Measurements from ENCODE around the gene DACT2. TPM values are rescaled to one million over a fixed set of nuclear protein-coding genes. Genes with fewer than 3 reads are reported as not detected.

The DACT2 gene
- total RNA-seq, 1 donor from 2014 or later = 2.5 TPM

DNA sequence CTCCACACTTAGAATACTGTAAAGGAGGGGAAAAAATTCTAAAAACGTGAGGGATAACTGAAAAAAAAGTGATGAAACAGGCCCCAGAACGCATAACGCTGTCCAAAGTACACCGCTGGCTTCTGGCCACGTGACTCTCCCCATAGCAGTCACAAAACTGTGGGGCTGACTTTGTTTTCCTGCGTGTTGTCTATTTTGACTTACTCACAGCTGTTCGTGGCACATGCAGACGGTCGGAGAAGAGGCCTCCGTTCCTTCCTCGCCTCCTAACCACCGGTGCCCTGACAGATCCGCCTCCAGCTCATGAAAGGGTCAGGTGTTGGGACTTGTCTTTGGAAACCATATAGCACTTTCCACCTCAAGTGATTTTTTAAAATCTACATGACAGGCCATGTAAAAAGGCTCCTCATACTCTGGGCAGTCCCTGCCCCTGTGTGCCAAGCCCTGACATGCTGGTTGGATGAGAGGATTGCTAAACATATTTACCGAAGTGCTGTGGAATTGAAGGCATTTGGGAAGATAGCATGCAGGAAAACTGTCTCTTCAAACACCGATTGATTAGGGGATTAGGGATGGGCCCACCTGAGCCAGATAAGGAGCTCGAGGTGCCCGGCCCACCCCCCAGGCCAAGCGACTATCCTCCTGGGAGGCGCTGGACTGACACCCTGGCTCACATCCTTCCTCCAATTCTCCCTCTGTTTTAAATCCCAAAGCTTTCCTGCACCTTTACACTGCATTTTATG is 54.8 kb downstream of the DACT2 start:
- TF ChIP-seq, protein P1, sequence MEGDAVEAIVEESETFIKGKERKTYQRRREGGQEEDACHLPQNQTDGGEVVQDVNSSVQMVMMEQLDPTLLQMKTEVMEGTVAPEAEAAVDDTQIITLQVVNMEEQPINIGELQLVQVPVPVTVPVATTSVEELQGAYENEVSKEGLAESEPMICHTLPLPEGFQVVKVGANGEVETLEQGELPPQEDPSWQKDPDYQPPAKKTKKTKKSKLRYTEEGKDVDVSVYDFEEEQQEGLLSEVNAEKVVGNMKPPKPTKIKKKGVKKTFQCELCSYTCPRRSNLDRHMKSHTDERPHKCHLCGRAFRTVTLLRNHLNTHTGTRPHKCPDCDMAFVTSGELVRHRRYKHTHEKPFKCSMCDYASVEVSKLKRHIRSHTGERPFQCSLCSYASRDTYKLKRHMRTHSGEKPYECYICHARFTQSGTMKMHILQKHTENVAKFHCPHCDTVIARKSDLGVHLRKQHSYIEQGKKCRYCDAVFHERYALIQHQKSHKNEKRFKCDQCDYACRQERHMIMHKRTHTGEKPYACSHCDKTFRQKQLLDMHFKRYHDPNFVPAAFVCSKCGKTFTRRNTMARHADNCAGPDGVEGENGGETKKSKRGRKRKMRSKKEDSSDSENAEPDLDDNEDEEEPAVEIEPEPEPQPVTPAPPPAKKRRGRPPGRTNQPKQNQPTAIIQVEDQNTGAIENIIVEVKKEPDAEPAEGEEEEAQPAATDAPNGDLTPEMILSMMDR (IDR thresholded peaks at IDR 0.05) = no peak
- peaks cover 10% of the 10 kb centered on the region for H3K4me1 ChIP-seq
- H3K27me3 ChIP-seq = no peaks in the 10 kb centered on the region
- DNase-seq = peak; percentile 55
- H3K36me3 ChIP-seq = no peaks in the 10 kb centered on the region
- H3K27ac ChIP-seq = no peak overlapping the region
- no peak for ATAC-seq
- H3K4me3 ChIP-seq = no peak overlapping the region
- intact Hi-C loops (cut with DNase I) = no loop called here
- no peaks in the 10 kb centered on the region for H3K9me3 ChIP-seq

DNA sequence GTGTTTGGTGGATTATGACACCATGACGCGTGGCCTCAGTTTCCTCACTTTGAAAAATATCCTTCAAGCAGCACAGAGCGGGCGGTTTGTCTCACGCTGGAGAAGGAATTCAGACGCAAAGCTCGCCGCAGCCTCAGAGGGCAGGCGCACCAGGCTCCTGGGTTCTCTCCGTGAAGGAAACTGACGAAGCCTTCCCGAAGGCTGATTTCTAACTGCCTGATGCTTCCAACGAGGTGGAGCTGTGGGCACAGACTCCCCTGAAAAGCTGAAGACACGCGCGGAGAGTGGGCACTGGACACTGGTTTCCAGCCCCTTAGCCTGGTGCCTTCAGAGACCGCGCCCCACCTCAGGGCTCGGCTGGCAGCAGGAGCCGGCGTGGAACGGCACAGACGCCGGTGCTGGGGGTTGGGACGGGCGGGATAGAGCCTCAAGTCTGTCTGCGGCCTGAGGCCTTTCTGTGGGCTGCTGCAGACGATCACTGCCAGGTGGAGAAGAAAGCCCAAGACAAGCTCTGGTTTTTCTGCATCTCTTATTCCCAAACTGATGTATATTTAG is 56.1 kb downstream of the DACT2 start:
- H3K27ac ChIP-seq = no peak overlapping the region
- no peaks in the 10 kb centered on the region for H3K9me3 ChIP-seq
- TF ChIP-seq, protein P1 (IDR thresholded peaks at IDR 0.05) = no peak
- no peaks in the 10 kb centered on the region for H3K36me3 ChIP-seq
- no peaks in the 10 kb centered on the region for H3K27me3 ChIP-seq
- DNase-seq = no peak
- intact Hi-C loops (cut with DNase I) = no loop called here
- ATAC-seq = no peak
- H3K4me1 ChIP-seq = peaks cover 10% of the 10 kb centered on the region
- H3K4me3 ChIP-seq = no peak overlapping the region

DNA sequence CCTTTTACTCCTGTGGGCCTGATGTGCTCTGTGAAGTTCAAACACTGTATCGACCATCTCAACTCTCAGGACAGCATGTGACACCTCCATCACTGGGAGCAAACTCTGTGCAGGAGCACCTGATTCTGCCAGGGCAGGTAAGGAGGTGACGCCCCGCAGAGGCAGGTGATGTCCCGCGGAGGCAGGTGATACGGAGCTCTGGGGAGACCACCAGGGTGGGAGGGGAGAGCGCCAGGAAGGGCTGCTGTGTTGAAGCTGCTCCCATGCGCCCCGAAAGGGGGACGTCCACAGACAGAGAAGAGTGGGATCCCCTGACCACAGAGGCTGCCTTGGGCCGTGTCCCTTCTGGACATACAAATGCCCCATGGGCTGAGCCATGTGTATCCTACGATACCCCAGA is 58.3 kb downstream of the DACT2 start:
- TF ChIP-seq, protein P1 (IDR thresholded peaks at IDR 0.05) = no peak
- H3K36me3 ChIP-seq = no peaks in the 10 kb centered on the region
- intact Hi-C loops (cut with DNase I) = no loop called here
- ATAC-seq (no peak), DNase-seq (peak; percentile 50)
- no peak overlapping the region for H3K27ac ChIP-seq
- no peak overlapping the region for H3K4me3 ChIP-seq
- H3K4me1 ChIP-seq = peaks cover 10% of the 10 kb centered on the region
- no peaks in the 10 kb centered on the region for H3K9me3 ChIP-seq
- H3K27me3 ChIP-seq = no peaks in the 10 kb centered on the region

DNA sequence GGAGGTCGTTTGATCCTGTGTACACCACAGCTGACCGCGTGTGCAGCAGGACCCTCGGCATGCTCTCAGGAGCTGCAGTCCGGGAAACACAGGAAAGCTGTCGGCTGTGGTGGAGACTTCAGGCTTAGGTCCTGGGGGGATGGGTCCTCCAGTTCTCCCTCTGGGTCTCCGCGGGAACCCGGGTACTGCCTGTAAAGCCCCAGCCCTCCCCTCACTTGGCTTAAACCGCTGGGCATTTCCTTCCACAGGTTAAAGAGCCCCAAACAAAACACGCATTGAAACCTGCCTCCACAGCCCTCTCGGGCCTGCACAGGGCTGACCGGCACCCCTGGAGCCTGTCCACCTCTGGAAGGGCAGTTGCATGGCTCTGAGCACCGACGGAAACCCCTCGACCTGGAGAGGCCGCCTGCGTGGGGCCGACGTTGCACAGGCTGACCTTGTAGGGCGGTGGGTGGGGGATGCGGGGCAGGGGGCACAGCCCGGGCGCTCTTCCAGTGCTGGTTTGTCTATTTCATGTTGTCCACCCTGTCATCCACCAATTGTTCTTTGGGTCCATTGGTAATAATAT is 59.1 kb downstream of the DACT2 start:
- ATAC-seq (no peak), DNase-seq (peak; percentile 55)
- Histone ChIP-seq H3K27ac (no peak overlapping the region), H3K4me1 (peaks cover 10% of the 10 kb centered on the region), H3K27me3 (no peaks in the 10 kb centered on the region), H3K36me3 (no peaks in the 10 kb centered on the region), H3K9me3 (no peaks in the 10 kb centered on the region), H3K4me3 (no peak overlapping the region)
- TF ChIP-seq, protein P1 (IDR thresholded peaks at IDR 0.05) = no peak
- intact Hi-C loops (cut with DNase I) = no loop called here

DNA sequence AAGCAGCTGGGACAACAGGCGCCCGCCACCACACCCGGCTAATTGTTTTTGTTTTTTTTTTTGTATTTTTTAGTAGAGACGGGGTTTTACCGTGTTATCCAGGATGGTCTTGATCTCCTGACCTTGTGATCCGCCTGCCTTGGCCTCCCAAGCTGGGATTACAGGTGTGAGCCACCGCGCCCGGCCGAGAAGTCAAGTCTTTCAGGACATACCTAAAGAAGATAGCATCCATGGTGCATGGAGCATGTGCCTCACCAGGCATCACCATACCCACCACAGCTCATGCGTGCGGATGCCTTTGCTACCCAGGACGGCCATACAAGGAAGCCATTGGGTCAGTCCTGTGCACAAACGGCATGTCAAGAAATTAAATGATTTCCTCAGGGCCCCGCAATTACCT is 60.8 kb downstream of the DACT2 start:
- H3K36me3 ChIP-seq = no peaks in the 10 kb centered on the region
- TF ChIP-seq, protein P1 (IDR thresholded peaks at IDR 0.05) = no peak
- DNase-seq = no peak
- no peaks in the 10 kb centered on the region for H3K9me3 ChIP-seq
- intact Hi-C loops (cut with DNase I) = no loop called here
- H3K27ac ChIP-seq = no peak overlapping the region
- H3K27me3 ChIP-seq = no peaks in the 10 kb centered on the region
- H3K4me1 ChIP-seq = peaks cover 10% of the 10 kb centered on the region
- no peak overlapping the region for H3K4me3 ChIP-seq
- no peak for ATAC-seq

All from upper lobe of right lung (tissue), 1 donor.